Upper lobe of right lung (tissue), 1 donor: ENCODE results near the gene SPPL2A. TPM values are rescaled to one million over a fixed set of nuclear protein-coding genes. Genes with fewer than 3 reads are reported as not detected.

ENCODE experiments used
- ATAC-seq: fragments of 200-7000 bp; cut with Tn5 transposase; one replicate; pipeline ENCODE4 v1.9.1; 2020; ENCODE audit warnings: mild to moderate bottlenecking, moderate library complexity
- DNase-seq: peaks from one replicate; pipeline ENCODE4 v3.0.0-alpha.2; 2020
- H3K27ac ChIP-seq: fragments of 200-600 bp; one replicate; pipeline ENCODE4 v1.8.0; 2022
- H3K27me3 ChIP-seq: fragments of 200-600 bp; one replicate; pipeline ENCODE4 v1.8.0; 2022; ENCODE audit warnings: mild to moderate bottlenecking
- H3K36me3 ChIP-seq: fragments of 200-600 bp; one replicate; pipeline ENCODE4 v1.8.0; 2022
- H3K4me1 ChIP-seq: fragments of 200-600 bp; one replicate; pipeline ENCODE4 v1.8.0; 2022
- H3K4me3 ChIP-seq: fragments of 200-600 bp; one replicate; pipeline ENCODE4 v1.8.0; 2022; ENCODE audit warnings: mild to moderate bottlenecking
- H3K9me3 ChIP-seq: fragments of 200-600 bp; one replicate; pipeline ENCODE4 v1.8.0; 2022
- CTCF ChIP-seq: fragments of 200-600 bp; IDR thresholded peaks from one replicate; pipeline ENCODE4 v1.8.0; 2022; ENCODE audit warnings: antibody characterized with exemption
- intact Hi-C: fragments of 100-400 bp; cut with DNase I; formaldehyde crosslinking; loops from one replicate; pipeline ENCODE4 v1.11.0; 2022
- total RNA-seq: library from RNA; stranded (reverse); fragmentation: NEBNext Ultra II Directional; extraction: Animal tissue kit (Norgen Biotek cat#: 25700); gene quantifications from one replicate; pipeline ENCODE4 v1.2.1, GENCODE V29; 2021
- donor health status: DM: no; HTN: yes; CAD: no; lungs with severe emphysema.

The SPPL2A gene
- total RNA-seq, 1 donor from 2014 or later = 112 TPM

GRCh38 chr15:50747523-50747922, 18.0 kb downstream of the SPPL2A start:
- Histone ChIP-seq H3K27me3 (no peaks in the 10 kb centered on the region), H3K9me3 (no peaks in the 10 kb centered on the region), H3K36me3 (peaks cover 47% of the 10 kb centered on the region), H3K27ac (no peak overlapping the region), H3K4me3 (no peak overlapping the region), H3K4me1 (peaks cover 13% of the 10 kb centered on the region)
- intact Hi-C loops = no loop called here
- no peak for DNase-seq
- ATAC-seq = no peak
- no peak for TF ChIP-seq CTCF

GRCh38 chr15:50744601-50745000, 20.9 kb downstream of the SPPL2A start:
- no peak overlapping the region for H3K27ac ChIP-seq
- H3K9me3 ChIP-seq = no peaks in the 10 kb centered on the region
- ATAC-seq (no peak), DNase-seq (no peak)
- no peak overlapping the region for H3K4me3 ChIP-seq
- no peaks in the 10 kb centered on the region for H3K4me1 ChIP-seq
- no peaks in the 10 kb centered on the region for H3K27me3 ChIP-seq
- H3K36me3 ChIP-seq = peaks cover 60% of the 10 kb centered on the region
- no peak for TF ChIP-seq CTCF
- intact Hi-C loops = no loop called here

- H3K36me3 ChIP-seq = peaks cover 63% of the 10 kb centered on the region
- ATAC-seq (no peak), DNase-seq (no peak)
- no peaks in the 10 kb centered on the region for H3K27me3 ChIP-seq
- H3K4me3 ChIP-seq = no peak overlapping the region
- no peaks in the 10 kb centered on the region for H3K4me1 ChIP-seq
- H3K9me3 ChIP-seq = no peaks in the 10 kb centered on the region
- intact Hi-C loops = no loop called here
- no peak for TF ChIP-seq CTCF
- no peak overlapping the region for H3K27ac ChIP-seq
Observed at GRCh38 chr15:50740955-50741354, 24.6 kb downstream of the SPPL2A start.

- H3K27me3 ChIP-seq = no peaks in the 10 kb centered on the region
- ATAC-seq = no peak
- no peak for TF ChIP-seq CTCF
- no peak overlapping the region for H3K4me3 ChIP-seq
- H3K36me3 ChIP-seq = peaks cover 75% of the 10 kb centered on the region
- no peaks in the 10 kb centered on the region for H3K4me1 ChIP-seq
- no peaks in the 10 kb centered on the region for H3K9me3 ChIP-seq
- intact Hi-C loops = no loop called here
- H3K27ac ChIP-seq = no peak overlapping the region
- DNase-seq = no peak
Observed at GRCh38 chr15:50736823-50737222, 28.7 kb downstream of the SPPL2A start.

GRCh38 chr15:50735156-50735555, 30.4 kb downstream of the SPPL2A start:
- H3K27me3 ChIP-seq = no peaks in the 10 kb centered on the region
- intact Hi-C loops = no loop called here
- DNase-seq (no peak), ATAC-seq (no peak)
- H3K9me3 ChIP-seq = no peaks in the 10 kb centered on the region
- TF ChIP-seq CTCF = no peak
- H3K4me3 ChIP-seq = no peak overlapping the region
- no peaks in the 10 kb centered on the region for H3K4me1 ChIP-seq
- H3K27ac ChIP-seq = no peak overlapping the region
- H3K36me3 ChIP-seq = peaks cover 86% of the 10 kb centered on the region

GRCh38 chr15:50726315-50726714, 39.2 kb downstream of the SPPL2A start:
- ATAC-seq = no peak
- peaks cover 83% of the 10 kb centered on the region for H3K36me3 ChIP-seq
- H3K4me3 ChIP-seq = no peak overlapping the region

More at GRCh38 chr15:50726315-50726714, 39.2 kb downstream of the SPPL2A start:
- Histone ChIP-seq H3K27ac (no peak overlapping the region), H3K4me1 (no peaks in the 10 kb centered on the region), H3K27me3 (no peaks in the 10 kb centered on the region), H3K9me3 (no peaks in the 10 kb centered on the region)
- intact Hi-C loops = no loop called here
- DNase-seq = no peak
- TF ChIP-seq CTCF = no peak
